ENCODE results near the gene SULT1C4.
"Not testable (repeated sequence)": the region's sequence is repeated elsewhere in the genome, so short reads cannot be mapped to it uniquely, and the experiment has no call there.

SULT1C4 gene

GRCh38 chr2:108377815-108378630 is at the start of gene SULT1C4:
Gene SULT1C4, plus strand, starts transcription at chr2:108377954. Its CDS starts 384 bp downstream, at chr2:108378338.
- DNase-seq, result no peak

- no peak for DNase-seq
These were observed 48.0 kb upstream of the SULT1C4 start for GRCh38 chr2:108329771-108330170.

- DNase-seq, result no peak
These were observed 46.8 kb upstream of the SULT1C4 start for GRCh38 chr2:108330979-108331378.

- DNase-seq, result no peak
These were observed 31.8 kb upstream of the SULT1C4 start for GRCh38 chr2:108345951-108346350.

- no peak for DNase-seq
These were observed 30.9 kb upstream of the SULT1C4 start for GRCh38 chr2:108346827-108347226.

GRCh38 chr2:108347786-108348185 is 30.0 kb upstream of the SULT1C4 start:
- DNase-seq, result no peak

GRCh38 chr2:108348816-108349570 is 28.8 kb upstream of the SULT1C4 start:
- no peak for DNase-seq

GRCh38 chr2:108349571-108349928 is 28.2 kb upstream of the SULT1C4 start:
- DNase-seq, result no peak

- no peak for DNase-seq
These were observed 25.9 kb upstream of the SULT1C4 start for GRCh38 chr2:108351889-108352288.

GRCh38 chr2:108354136-108354535 is 23.6 kb upstream of the SULT1C4 start:
- no peak for DNase-seq

- no peak for DNase-seq
These were observed 21.6 kb upstream of the SULT1C4 start for GRCh38 chr2:108355906-108356734.

GRCh38 chr2:108359336-108359735 is 18.4 kb upstream of the SULT1C4 start:
- not testable (repeated sequence) for DNase-seq

- DNase-seq, result no peak
These were observed 16.8 kb upstream of the SULT1C4 start for GRCh38 chr2:108360776-108361468.

- peak; percentile 7 for DNase-seq
These were observed 14.5 kb upstream of the SULT1C4 start for GRCh38 chr2:108363024-108363907.

- DNase-seq, result no peak
These were observed 13.9 kb upstream of the SULT1C4 start for GRCh38 chr2:108363908-108364225.

- no peak for DNase-seq
These were observed 13.0 kb upstream of the SULT1C4 start for GRCh38 chr2:108364676-108365297.

- DNase-seq, result no peak
These were observed 12.1 kb upstream of the SULT1C4 start for GRCh38 chr2:108365656-108366055.

- DNase-seq, result no peak
These were observed 10.7 kb upstream of the SULT1C4 start for GRCh38 chr2:108367014-108367413.

- no peak for DNase-seq
These were observed 10.1 kb upstream of the SULT1C4 start for GRCh38 chr2:108367561-108368175.

GRCh38 chr2:108369153-108369552 is 8.6 kb upstream of the SULT1C4 start:
- DNase-seq, result no peak

GRCh38 chr2:108370080-108370479 is 7.7 kb upstream of the SULT1C4 start:
- DNase-seq, result no peak
